Osteoblast (primary cell): ENCODE data around the gene SIPA1L2. TPM values are rescaled to one million over a fixed set of nuclear protein-coding genes. Genes with fewer than 3 reads are reported as not detected.

Experiments
- DNase-seq: peaks from one replicate; pipeline ENCODE4 v3.0.0; 2011; ENCODE audit warnings: low spot score, mixed read lengths; ENCODE audit not compliant: insufficient read length; ENCODE audit errors: missing footprints
- H2AFZ ChIP-seq: 2 replicates; pipeline ENCODE4 v1.6.0; 2011; ENCODE audit warnings: mild to moderate bottlenecking, low read length
- H3K27ac ChIP-seq: 2 replicates; pipeline ENCODE4 v1.5.1; 2011; ENCODE audit warnings: mild to moderate bottlenecking, low read depth, low read length, moderate library complexity
- H3K27me3 ChIP-seq: 2 replicates; pipeline ENCODE4 v1.6.0; 2012; ENCODE audit warnings: mild to moderate bottlenecking, control low read depth, inconsistent platforms, low read length, moderate library complexity; ENCODE audit not compliant: insufficient read depth
- H3K36me3 ChIP-seq: 2 replicates; pipeline ENCODE4 v1.5.1; 2011; ENCODE audit warnings: mild to moderate bottlenecking, low read length, control low read depth, moderate library complexity; ENCODE audit not compliant: insufficient read depth
- H3K4me1 ChIP-seq: 2 replicates; pipeline ENCODE4 v1.5.1; 2011; ENCODE audit warnings: mild to moderate bottlenecking, low read length, control low read depth, moderate library complexity; ENCODE audit not compliant: insufficient read depth
- H3K4me2 ChIP-seq: 2 replicates; pipeline ENCODE4 v1.6.0; 2011; ENCODE audit warnings: mild to moderate bottlenecking, low read length; ENCODE audit not compliant: insufficient read depth
- H3K4me3 ChIP-seq: fragments of 200-600 bp; sonication (generic); 3 replicates; pipeline ENCODE4 v1.5.1; 2012; ENCODE audit warnings: mild to moderate bottlenecking, low read length, inconsistent platforms; ENCODE audit not compliant: insufficient read depth
- H3K79me2 ChIP-seq: 2 replicates; pipeline ENCODE4 v1.6.0; 2012; ENCODE audit warnings: mild to moderate bottlenecking, low read length, control low read depth, inconsistent platforms; ENCODE audit not compliant: insufficient read depth
- H3K9me3 ChIP-seq: 2 replicates; pipeline ENCODE4 v1.5.1; 2011; ENCODE audit warnings: low read depth, low read length, control low read depth
- H4K20me1 ChIP-seq: 2 replicates; pipeline ENCODE4 v1.6.0; 2012; ENCODE audit warnings: mild to moderate bottlenecking, low read length, control low read depth; ENCODE audit not compliant: insufficient read depth
- CTCF ChIP-seq: IDR thresholded peaks from 2 replicates; pipeline ENCODE4 v1.5.1; 2011; ENCODE audit warnings: mild to moderate bottlenecking, low read depth, low read length, moderate library complexity; ENCODE audit errors: extremely low read depth
- total RNA-seq: library from RNA; depleted of rRNA; stranded (reverse); fragments of >200 nt; gene quantifications from 2 replicates; pipeline ENCODE4 v1.2.3, GENCODE V29; 2012

The SIPA1L2 gene
- total RNA-seq, 1 donor, result 6.9 TPM

- no peaks in the 10 kb centered on the region for H3K36me3 ChIP-seq
Measured at GRCh38 chr1:232650845-232651244, 20.9 kb upstream of the SIPA1L2 start.

GRCh38 chr1:232650418-232650817, 20.5 kb upstream of the SIPA1L2 start:
- Histone ChIP-seq H4K20me1 (no peaks in the 10 kb centered on the region), H3K4me1 (no peaks in the 10 kb centered on the region), H3K27ac (no peak overlapping the region), H3K4me3 (no peak overlapping the region), H2AFZ (no peak overlapping the region), H3K4me2 (no peak overlapping the region), H3K9me3 (no peaks in the 10 kb centered on the region), H3K27me3 (no peaks in the 10 kb centered on the region), H3K36me3 (no peaks in the 10 kb centered on the region), H3K79me2 (no peaks in the 10 kb centered on the region)
- no peak for DNase-seq
- no peak for TF ChIP-seq CTCF

More at GRCh38 chr1:232650845-232651244, 20.9 kb upstream of the SIPA1L2 start:
- no peaks in the 10 kb centered on the region for H3K79me2 ChIP-seq
- no peak for TF ChIP-seq CTCF
- H3K9me3 ChIP-seq, result no peaks in the 10 kb centered on the region
- H3K4me3 ChIP-seq, result no peak overlapping the region
- H3K4me2 ChIP-seq, result no peak overlapping the region
- H2AFZ ChIP-seq, result no peak overlapping the region
- no peaks in the 10 kb centered on the region for H3K4me1 ChIP-seq
- no peaks in the 10 kb centered on the region for H4K20me1 ChIP-seq
- no peak overlapping the region for H3K27ac ChIP-seq
- no peak for DNase-seq
- H3K27me3 ChIP-seq, result no peaks in the 10 kb centered on the region

- TF ChIP-seq CTCF, result no peak
- Histone ChIP-seq H3K4me2 (no peak overlapping the region), H4K20me1 (no peaks in the 10 kb centered on the region)
Measured at GRCh38 chr1:232648316-232648715, 18.4 kb upstream of the SIPA1L2 start.

GRCh38 chr1:232644209-232644608, 14.3 kb upstream of the SIPA1L2 start:
- Histone ChIP-seq H3K27ac (no peak overlapping the region), H3K79me2 (no peaks in the 10 kb centered on the region), H3K4me2 (no peak overlapping the region), H3K4me3 (no peak overlapping the region), H3K36me3 (no peaks in the 10 kb centered on the region), H3K9me3 (no peaks in the 10 kb centered on the region), H2AFZ (no peak overlapping the region), H3K27me3 (no peaks in the 10 kb centered on the region), H4K20me1 (no peaks in the 10 kb centered on the region), H3K4me1 (no peaks in the 10 kb centered on the region)
- no peak for DNase-seq
- TF ChIP-seq CTCF, result no peak

More at GRCh38 chr1:232648316-232648715, 18.4 kb upstream of the SIPA1L2 start:
- no peaks in the 10 kb centered on the region for H3K79me2 ChIP-seq
- H3K27me3 ChIP-seq, result no peaks in the 10 kb centered on the region
- no peak overlapping the region for H3K27ac ChIP-seq
- no peak for DNase-seq
- no peak overlapping the region for H3K4me3 ChIP-seq
- H3K36me3 ChIP-seq, result no peaks in the 10 kb centered on the region
- no peak overlapping the region for H2AFZ ChIP-seq
- no peaks in the 10 kb centered on the region for H3K4me1 ChIP-seq
- H3K9me3 ChIP-seq, result no peaks in the 10 kb centered on the region
